GM12878 (cell line): ENCODE results near the gene CC2D1B. TPM values are rescaled to one million over a fixed set of nuclear protein-coding genes. Genes with fewer than 3 reads are reported as not detected.

Source experiments
- ATAC-seq: fragments of 200-7000 bp; cut with Tn5 transposase; 3 replicates; pipeline ENCODE4 v1.9.1; 2020; ENCODE audit warnings: mild to moderate bottlenecking, moderate library complexity
- BruUV-seq: library from RNA; stranded (reverse); fragments of 400-500 nt; replicated peaks from 2 replicates; lab custom pipeline; 2021; lab: Mats Ljungman, UMichigan
- CTCF ChIA-PET: fragments of 300-600 bp; sonication (Branson Sonifier 250); formaldehyde crosslinking; extraction: SDS; loops from one replicate; lab custom pipeline; 2021; ENCODE audit warnings: inconsistent platforms; lab: Yijun Ruan, JAX
- POLR2A ChIA-PET: fragments of 350-600 bp; formaldehyde crosslinking; extraction: SDS; loops from one replicate; lab custom pipeline; 2021; ENCODE audit warnings: inconsistent platforms; lab: Charles Lee
- RAD21 ChIA-PET: fragments of 300-600 bp; sonication (Branson Sonifier 250); formaldehyde crosslinking; loops from one replicate; lab custom pipeline; 2023; ENCODE audit warnings: antibody characterized with exemption; ENCODE audit not compliant: unreplicated experiment; lab: Charles Lee
- SMC1A ChIA-PET: fragments of 300-600 bp; sonication (Branson Sonifier 250); formaldehyde crosslinking; loops from one replicate; lab custom pipeline; 2023; ENCODE audit not compliant: unreplicated experiment, uncharacterized antibody; lab: Charles Lee
- DNase-seq: peaks from one replicate; pipeline ENCODE4 v3.0.0-alpha.2; 2011; ENCODE audit warnings: low read depth, low spot score
- FAIRE-seq: peaks from 3 replicates; lab custom pipeline; 2011; peaks lifted over from hg19 to GRCh38; lab: Jason Lieb, UNC
- H2AFZ ChIP-seq: 2 replicates; pipeline ENCODE4 v1.6.0; 2011; ENCODE audit warnings: low read depth, low read length, control low read depth; ENCODE audit not compliant: control insufficient read depth
- H3K27ac ChIP-seq: 2 replicates; pipeline ENCODE4 v1.5.1; 2011; ENCODE audit warnings: control low read depth; ENCODE audit not compliant: control insufficient read depth, insufficient read depth
- H3K27me3 ChIP-seq, 2 experiments: replicated peaks in 1 of 2; 2 replicates each; pipeline versions ENCODE4 v1.6.0 to v1.6.1; 2011; ENCODE audit warnings: low read length in 1 of 2; ENCODE audit not compliant: control insufficient read depth in 2 of 2, insufficient read depth in 2 of 2
- H3K36me3 ChIP-seq, 2 experiments: 2 replicates each; pipeline ENCODE4 v1.5.1; 2011; ENCODE audit warnings: low read length in 1 of 2; ENCODE audit not compliant: control insufficient read depth in 2 of 2, insufficient read depth in 2 of 2
- H3K4me1 ChIP-seq: 2 replicates; pipeline ENCODE4 v1.6.1; 2011; ENCODE audit warnings: mild to moderate bottlenecking, low read length, moderate library complexity, mixed read lengths; ENCODE audit not compliant: control insufficient read depth, insufficient read depth
- H3K4me2 ChIP-seq: 2 replicates; pipeline ENCODE4 v1.6.0; 2011; ENCODE audit warnings: control low read depth; ENCODE audit not compliant: control insufficient read depth, insufficient read depth
- H3K4me3 ChIP-seq: fragments of 200-600 bp; sonication (generic); 2 replicates; pipeline ENCODE4 v1.5.1; 2016
- H3K79me2 ChIP-seq: 2 replicates; pipeline ENCODE4 v1.6.0; 2011; ENCODE audit warnings: low read length; ENCODE audit not compliant: control insufficient read depth, insufficient read depth
- H3K9ac ChIP-seq: 2 replicates; pipeline ENCODE4 v1.8.0; 2011; ENCODE audit warnings: low read length, control low read depth, mixed read lengths; ENCODE audit not compliant: control insufficient read depth, insufficient read depth
- H3K9me3 ChIP-seq: replicated peaks from 3 replicates; pipeline ENCODE4 v1.5.1; 2011; ENCODE audit warnings: mild to moderate bottlenecking, low read length; ENCODE audit not compliant: control insufficient read depth, insufficient read depth
- H4K20me1 ChIP-seq: 2 replicates; pipeline ENCODE4 v1.6.0; 2011; ENCODE audit not compliant: control insufficient read depth, insufficient read depth
- GATAD2B ChIP-seq: fragments of 450-650 bp; conservative IDR thresholded peaks from 2 replicates; pipeline ENCODE4 v1.6.1; 2017; ENCODE audit warnings: low read depth, mild to moderate bottlenecking, moderate library complexity
- HDGF ChIP-seq: fragments of 450-650 bp; IDR thresholded peaks from 2 replicates; pipeline ENCODE4 v1.6.1; 2016; ENCODE audit warnings: antibody characterized with exemption
- JUNB ChIP-seq: IDR thresholded peaks from 2 replicates; pipeline ENCODE4 v1.6.1; 2016; ENCODE audit warnings: antibody characterized with exemption, mild to moderate bottlenecking
- MYC ChIP-seq: IDR thresholded peaks from 2 replicates; pipeline ENCODE4 v1.6.1; 2011; ENCODE audit warnings: mild to moderate bottlenecking, low read length, moderate library complexity, inconsistent platforms; ENCODE audit not compliant: insufficient read depth, insufficient replicate concordance, insufficient read length, severe bottlenecking
- POLR2A ChIP-seq: IDR thresholded peaks from 2 replicates; pipeline ENCODE4 v1.6.1; 2011; ENCODE audit warnings: low read depth, mild to moderate bottlenecking, low read length
- RUNX3 ChIP-seq: IDR thresholded peaks from 2 replicates; pipeline ENCODE4 v1.6.1; 2012; ENCODE audit warnings: low read length, inconsistent platforms
- SMAD5 ChIP-seq: IDR thresholded peaks from 2 replicates; pipeline ENCODE4 v1.6.1; 2016; ENCODE audit warnings: antibody characterized with exemption, low read depth
- WGBS: methylation state at CpG from one replicate; pipeline ENCODE4 v1.1.6; 2016; ENCODE audit warnings: low lambda C conversion rate; ENCODE audit not compliant: insufficient replicate concordance, insufficient coverage; ENCODE audit errors: missing lambda C conversion rate; 5-methylcytosine and 5-hydroxymethylcytosine counted together
- in situ Hi-C: fragments of 300-500 bp; cut with MboI; formaldehyde crosslinking; loops from 9 replicates; pipeline ENCODE4 v1.14.3; 2018; ENCODE audit warnings: mixed read lengths
- intact Hi-C: fragments of 100-400 bp; cut with micrococcal nuclease; formaldehyde crosslinking; loops from one replicate; pipeline ENCODE4 v1.14.2; 2022; ENCODE audit not compliant: unreplicated experiment
- polyA plus RNA-seq, 11 experiments: library from polyadenylated mRNA; depleted of rRNA in 4 of 11; unstranded in 6 of 11; stranded (reverse) in 5 of 11; fragments of >200 nt; fragmentation: Nextera tagmentation in 4 of 11; fragmentation: Illumina TruSeq in 1 of 11; extraction: Ambion mirVana in 4 of 11; extraction: Trizol in 1 of 11; gene quantifications; 1 replicate in 1 of 11; 2 replicates in 10 of 11; pipeline versions ENCODE4 v1.2.1 to v1.2.3, GENCODE V29; 2011 to 2016; ENCODE audit warnings: inconsistent platforms in 2 of 11, missing spikeins in 2 of 11, low read depth in 1 of 11
- total RNA-seq, 4 experiments: library from RNA; depleted of rRNA in 3 of 4; stranded (reverse); fragments of >200 nt in 3 of 4; fragmentation: Illumina TruSeq in 1 of 4; extraction: Trizol in 1 of 4; gene quantifications; 2 replicates each; pipeline versions ENCODE4 v1.2.1 to v1.2.3, GENCODE V29; 2013 to 2021
- TF ChIP-seq, protein P1 (sequence below): fragments of 450-650 bp; IDR thresholded peaks from 2 replicates; pipeline ENCODE4 v1.6.1; 2016; ENCODE audit warnings: mild to moderate bottlenecking
- TF ChIP-seq, protein P2 (sequence below): fragments of 450-650 bp; IDR thresholded peaks from 2 replicates; pipeline ENCODE4 v1.6.1; 2014; ENCODE audit warnings: mild to moderate bottlenecking
- TF ChIP-seq, protein P3 (sequence below): fragments of 450-650 bp; conservative IDR thresholded peaks from 2 replicates; pipeline ENCODE4 v1.6.1; 2017; ENCODE audit warnings: mild to moderate bottlenecking, moderate library complexity
- TF ChIP-seq, protein P4 (sequence below): IDR thresholded peaks from 2 replicates; pipeline ENCODE4 v1.6.1; 2012; ENCODE audit warnings: low read length, inconsistent platforms

Gene CC2D1B
- total and polyA plus RNA-seq, 10 of the 15 experiments (the other 5 are each of a cell fraction or from before 2014, with no cell fraction given): 0.90 to 29.4 (median 14.5) TPM

DNA sequence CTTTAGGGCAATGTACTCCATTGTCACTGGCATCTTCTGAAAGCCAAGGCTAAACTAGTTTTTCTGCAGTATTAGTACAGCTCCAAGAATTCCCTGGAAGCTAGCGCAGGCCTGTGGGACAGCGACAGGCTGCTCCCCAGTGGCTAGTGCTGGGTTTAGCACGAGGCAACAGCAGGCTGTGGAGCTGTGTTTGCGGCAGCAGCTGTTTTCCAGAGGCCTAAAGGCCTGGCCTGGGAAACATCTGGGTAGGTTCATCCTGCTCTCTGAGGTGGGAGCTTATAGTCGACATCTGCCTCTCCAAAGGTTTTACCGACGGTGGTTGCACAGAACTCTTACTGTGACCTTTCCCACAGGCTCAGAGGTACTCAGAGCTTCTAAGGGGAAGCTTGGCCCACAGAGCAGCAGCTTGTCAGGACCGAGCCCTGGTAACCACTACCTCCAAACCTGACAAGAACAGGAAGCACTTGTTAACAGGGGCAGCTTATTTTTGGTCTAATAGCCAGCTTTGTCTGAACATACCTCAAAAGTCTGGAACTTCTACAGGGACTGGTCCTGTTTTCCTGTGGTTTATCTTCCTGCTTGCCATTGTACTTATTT lies 17.2 kb downstream of the CC2D1B start:
- ChIA-PET SMC1A (no interaction called here), CTCF (no interaction called here), POLR2A (interaction anchor here (0.6 to 1.5 kb wide), 2 partner anchors 16 to 123 kb away, joined by 3 read pairs; no protein-coding TSS in a partner anchor), RAD21 (no interaction called here)
- intact Hi-C loops: no loop called here
- H4K20me1 ChIP-seq: no peaks in the 10 kb centered on the region
- WGBS: 75% methylated on average over 8 of the region's 8 CpGs
- TF ChIP-seq POLR2A (0 out of 2 replicates have a peak, but pooled peaks have one; percentile 37), SMAD5 (no peak)
- H3K4me2 ChIP-seq: no peak overlapping the region
- no peaks in the 10 kb centered on the region for H3K27me3 ChIP-seq
- ATAC-seq (peak; percentile 30; the same call in 2 of the 3 replicates), DNase-seq (no peak), FAIRE-seq (no peak)
- H2AFZ ChIP-seq: no peak overlapping the region
- H3K36me3 ChIP-seq: peaks cover 5 to 7% of the 10 kb centered on the region in 2 experiments; a peak in 3 of 4 replicates
- H3K9ac ChIP-seq: no peak overlapping the region
- in situ Hi-C loops: no loop called here
- H3K27ac ChIP-seq: no peak overlapping the region
- H3K4me3 ChIP-seq: no peak overlapping the region
- no peaks in the 10 kb centered on the region for H3K79me2 ChIP-seq
- H3K4me1 ChIP-seq: no peaks in the 10 kb centered on the region
- no peaks in the 10 kb centered on the region for H3K9me3 ChIP-seq
- no TSS peak for BruUV-seq

DNA sequence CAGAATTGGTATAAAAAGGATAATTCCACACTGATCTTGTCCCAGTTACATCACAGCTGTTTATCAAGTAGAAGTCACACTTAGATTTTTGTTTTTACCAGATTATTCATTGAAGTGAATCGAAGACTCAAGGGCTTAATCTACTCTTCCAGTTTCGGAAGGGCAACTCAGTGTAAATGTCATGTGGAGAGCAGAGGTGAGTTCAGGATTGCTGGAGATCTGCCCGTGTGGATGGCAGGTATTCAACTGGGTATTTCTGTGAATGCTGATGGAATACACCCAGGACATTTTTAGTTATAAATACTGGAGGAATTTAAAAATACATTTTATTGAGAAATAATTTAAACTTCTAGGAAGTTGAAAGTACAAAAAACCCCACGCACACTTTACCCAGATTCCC lies 19.4 kb downstream of the CC2D1B start:
- ChIA-PET CTCF (no interaction called here), RAD21 (no interaction called here), POLR2A (no interaction called here), SMC1A (interaction anchor here (1.0 kb wide), 1 partner anchor 11 kb away, joined by 3 read pairs; no protein-coding TSS in a partner anchor)
- FAIRE-seq: no peak
- H3K9me3 ChIP-seq: no peaks in the 10 kb centered on the region
- WGBS: 32% methylated on average over 4 of the region's 4 CpGs
- BruUV-seq: no TSS peak
- H3K4me1 ChIP-seq: no peaks in the 10 kb centered on the region
- H3K4me3 ChIP-seq: no peak overlapping the region
- no peak for ATAC-seq
- no peaks in the 10 kb centered on the region for H4K20me1 ChIP-seq
- no peak overlapping the region for H3K4me2 ChIP-seq
- H3K36me3 ChIP-seq: no peaks in the 10 kb centered on the region; a peak in 1 of 4 replicates
- no peaks in the 10 kb centered on the region for H3K79me2 ChIP-seq
- H3K27me3 ChIP-seq: no peaks in the 10 kb centered on the region
- intact Hi-C loops (no loop called here), in situ Hi-C loops (no loop called here)
- H2AFZ ChIP-seq: no peak overlapping the region
- H3K9ac ChIP-seq: no peak overlapping the region
- no peak for DNase-seq
- no peak overlapping the region for H3K27ac ChIP-seq
- TF ChIP-seq, protein P1, sequence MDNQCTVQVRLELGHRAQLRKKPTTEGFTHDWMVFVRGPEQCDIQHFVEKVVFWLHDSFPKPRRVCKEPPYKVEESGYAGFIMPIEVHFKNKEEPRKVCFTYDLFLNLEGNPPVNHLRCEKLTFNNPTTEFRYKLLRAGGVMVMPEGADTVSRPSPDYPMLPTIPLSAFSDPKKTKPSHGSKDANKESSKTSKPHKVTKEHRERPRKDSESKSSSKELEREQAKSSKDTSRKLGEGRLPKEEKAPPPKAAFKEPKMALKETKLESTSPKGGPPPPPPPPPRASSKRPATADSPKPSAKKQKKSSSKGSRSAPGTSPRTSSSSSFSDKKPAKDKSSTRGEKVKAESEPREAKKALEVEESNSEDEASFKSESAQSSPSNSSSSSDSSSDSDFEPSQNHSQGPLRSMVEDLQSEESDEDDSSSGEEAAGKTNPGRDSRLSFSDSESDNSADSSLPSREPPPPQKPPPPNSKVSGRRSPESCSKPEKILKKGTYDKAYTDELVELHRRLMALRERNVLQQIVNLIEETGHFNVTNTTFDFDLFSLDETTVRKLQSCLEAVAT: no peak
- TF ChIP-seq, protein P2, sequence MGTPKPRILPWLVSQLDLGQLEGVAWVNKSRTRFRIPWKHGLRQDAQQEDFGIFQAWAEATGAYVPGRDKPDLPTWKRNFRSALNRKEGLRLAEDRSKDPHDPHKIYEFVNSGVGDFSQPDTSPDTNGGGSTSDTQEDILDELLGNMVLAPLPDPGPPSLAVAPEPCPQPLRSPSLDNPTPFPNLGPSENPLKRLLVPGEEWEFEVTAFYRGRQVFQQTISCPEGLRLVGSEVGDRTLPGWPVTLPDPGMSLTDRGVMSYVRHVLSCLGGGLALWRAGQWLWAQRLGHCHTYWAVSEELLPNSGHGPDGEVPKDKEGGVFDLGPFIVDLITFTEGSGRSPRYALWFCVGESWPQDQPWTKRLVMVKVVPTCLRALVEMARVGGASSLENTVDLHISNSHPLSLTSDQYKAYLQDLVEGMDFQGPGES: no peak
- no peak for TF ChIP-seq MYC
- TF ChIP-seq GATAD2B: no peak
- TF ChIP-seq JUNB: no peak
- TF ChIP-seq, protein P3, sequence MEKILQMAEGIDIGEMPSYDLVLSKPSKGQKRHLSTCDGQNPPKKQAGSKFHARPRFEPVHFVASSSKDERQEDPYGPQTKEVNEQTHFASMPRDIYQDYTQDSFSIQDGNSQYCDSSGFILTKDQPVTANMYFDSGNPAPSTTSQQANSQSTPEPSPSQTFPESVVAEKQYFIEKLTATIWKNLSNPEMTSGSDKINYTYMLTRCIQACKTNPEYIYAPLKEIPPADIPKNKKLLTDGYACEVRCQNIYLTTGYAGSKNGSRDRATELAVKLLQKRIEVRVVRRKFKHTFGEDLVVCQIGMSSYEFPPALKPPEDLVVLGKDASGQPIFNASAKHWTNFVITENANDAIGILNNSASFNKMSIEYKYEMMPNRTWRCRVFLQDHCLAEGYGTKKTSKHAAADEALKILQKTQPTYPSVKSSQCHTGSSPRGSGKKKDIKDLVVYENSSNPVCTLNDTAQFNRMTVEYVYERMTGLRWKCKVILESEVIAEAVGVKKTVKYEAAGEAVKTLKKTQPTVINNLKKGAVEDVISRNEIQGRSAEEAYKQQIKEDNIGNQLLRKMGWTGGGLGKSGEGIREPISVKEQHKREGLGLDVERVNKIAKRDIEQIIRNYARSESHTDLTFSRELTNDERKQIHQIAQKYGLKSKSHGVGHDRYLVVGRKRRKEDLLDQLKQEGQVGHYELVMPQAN: no peak
- TF ChIP-seq, protein P4, sequence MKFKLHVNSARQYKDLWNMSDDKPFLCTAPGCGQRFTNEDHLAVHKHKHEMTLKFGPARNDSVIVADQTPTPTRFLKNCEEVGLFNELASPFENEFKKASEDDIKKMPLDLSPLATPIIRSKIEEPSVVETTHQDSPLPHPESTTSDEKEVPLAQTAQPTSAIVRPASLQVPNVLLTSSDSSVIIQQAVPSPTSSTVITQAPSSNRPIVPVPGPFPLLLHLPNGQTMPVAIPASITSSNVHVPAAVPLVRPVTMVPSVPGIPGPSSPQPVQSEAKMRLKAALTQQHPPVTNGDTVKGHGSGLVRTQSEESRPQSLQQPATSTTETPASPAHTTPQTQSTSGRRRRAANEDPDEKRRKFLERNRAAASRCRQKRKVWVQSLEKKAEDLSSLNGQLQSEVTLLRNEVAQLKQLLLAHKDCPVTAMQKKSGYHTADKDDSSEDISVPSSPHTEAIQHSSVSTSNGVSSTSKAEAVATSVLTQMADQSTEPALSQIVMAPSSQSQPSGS: no peak
- no peak for TF ChIP-seq RUNX3
- TF ChIP-seq HDGF: no peak
